ENCODE measurements around the gene LAMA2.

The LAMA2 gene

DNA sequence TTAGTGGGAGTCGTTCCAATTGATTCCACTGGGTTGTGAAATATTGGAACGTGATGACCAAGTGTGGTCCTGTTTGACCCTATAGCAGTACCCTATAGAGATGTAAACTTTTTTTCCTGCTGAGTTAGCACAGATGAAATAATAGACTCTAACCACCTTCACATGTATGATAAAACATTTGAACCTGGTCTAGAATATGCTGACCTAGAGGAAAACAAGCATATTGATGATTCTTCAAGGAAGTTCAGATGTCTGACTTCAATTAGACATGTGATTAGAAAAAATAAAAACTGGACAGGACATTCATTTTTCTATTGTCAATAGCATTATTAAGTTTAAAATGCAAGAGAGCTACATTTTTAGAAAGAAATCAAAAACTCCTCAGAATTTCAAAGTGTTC, 424.9 kb downstream of the LAMA2 start:
- no peak for DNase-seq (ENCODE audit: low read depth)

DNA sequence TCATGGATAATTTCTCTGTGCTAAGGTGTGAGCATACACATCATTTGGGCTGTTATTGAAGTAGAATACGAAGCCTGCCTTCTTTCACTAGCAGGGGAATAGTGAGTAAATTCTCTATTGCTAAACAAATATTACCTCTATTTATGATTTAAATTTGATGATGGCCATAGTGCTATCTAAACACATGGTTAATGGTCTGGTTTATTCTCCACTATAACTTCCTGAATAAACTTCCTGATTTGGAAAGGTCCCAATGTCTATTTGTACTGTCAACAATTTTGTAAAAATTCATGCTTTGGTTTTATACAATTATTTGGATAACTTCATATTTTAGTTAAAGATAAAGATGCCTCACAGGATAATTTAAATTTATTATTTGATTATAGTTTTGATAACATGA, 426.2 kb downstream of the LAMA2 start:
- no peak for DNase-seq (ENCODE audit: low read depth)

DNA sequence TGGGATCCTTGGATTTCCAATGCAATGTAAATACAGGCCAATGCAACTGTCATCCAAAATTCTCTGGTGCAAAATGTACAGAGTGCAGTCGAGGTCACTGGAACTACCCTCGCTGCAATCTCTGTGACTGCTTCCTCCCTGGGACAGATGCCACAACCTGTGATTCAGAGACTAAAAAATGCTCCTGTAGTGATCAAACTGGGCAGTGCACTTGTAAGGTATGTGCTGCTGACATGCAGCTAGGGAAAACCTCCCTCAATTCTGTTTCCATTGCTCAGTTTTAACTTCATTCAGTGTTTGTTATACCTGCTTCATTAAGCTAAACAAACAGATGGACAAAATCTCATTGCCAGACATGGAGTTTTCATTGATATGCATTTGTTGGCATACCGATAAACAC, 429.9 kb downstream of the LAMA2 start:
- no peak for DNase-seq (ENCODE audit: low read depth)

DNA sequence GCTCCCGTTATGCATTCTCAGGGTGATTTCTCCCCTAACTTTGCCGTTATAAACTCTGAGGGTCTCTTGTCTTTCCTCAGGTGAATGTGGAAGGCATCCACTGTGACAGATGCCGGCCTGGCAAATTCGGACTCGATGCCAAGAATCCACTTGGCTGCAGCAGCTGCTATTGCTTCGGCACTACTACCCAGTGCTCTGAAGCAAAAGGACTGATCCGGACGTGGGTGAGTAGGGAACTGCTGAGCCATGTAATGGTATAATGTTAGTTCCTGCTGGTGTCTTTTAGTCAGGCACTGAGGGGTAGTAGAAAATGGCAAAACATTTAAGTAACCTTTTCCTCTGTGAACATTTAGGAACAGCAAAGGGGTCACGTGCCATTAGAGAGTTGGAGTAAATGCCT, 431.6 kb downstream of the LAMA2 start:
- no peak for DNase-seq (ENCODE audit: low read depth)

DNA sequence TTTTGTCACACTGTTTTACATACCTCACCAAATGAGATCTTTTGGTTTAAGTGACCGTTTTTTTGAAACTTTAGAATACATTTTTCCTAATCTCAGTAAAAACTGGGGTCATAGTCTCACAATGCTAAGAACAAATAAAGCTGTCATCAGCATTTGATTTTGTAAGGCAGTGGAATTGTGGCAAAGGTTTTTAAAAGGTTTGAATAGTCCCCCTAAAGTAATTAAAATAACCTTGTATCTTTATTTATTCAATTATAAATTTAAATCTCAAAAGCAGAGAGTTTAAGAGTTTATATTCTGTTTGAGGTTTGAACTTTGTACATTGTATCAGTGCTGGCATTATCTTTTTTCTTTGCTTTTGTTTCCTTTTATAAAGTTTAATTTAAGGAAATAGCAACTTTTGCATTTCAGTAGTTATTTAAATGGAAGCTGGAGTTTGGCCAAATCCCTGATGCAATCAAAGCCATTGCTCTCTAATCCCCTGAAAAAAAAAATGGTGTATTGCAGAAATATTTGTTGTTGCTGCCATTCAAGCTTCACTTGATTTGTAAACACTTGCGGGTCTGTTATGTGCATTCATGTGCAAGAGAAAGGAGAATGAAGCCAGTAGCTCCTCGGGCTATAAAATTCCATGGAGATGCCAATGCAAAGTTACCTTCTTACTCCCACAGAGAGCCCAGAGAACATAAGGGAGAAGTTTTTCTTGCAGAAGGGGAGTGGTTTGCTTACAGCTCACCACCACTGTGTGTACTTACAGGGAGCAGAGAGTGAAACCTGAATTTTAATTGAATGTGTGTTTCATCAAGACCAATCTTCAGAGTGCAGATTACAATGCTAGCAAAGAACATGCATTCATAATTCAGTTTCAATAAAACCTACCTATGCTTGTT, 435.2 kb downstream of the LAMA2 start:
- DNase-seq (ENCODE audit: low read depth): no peak

DNA sequence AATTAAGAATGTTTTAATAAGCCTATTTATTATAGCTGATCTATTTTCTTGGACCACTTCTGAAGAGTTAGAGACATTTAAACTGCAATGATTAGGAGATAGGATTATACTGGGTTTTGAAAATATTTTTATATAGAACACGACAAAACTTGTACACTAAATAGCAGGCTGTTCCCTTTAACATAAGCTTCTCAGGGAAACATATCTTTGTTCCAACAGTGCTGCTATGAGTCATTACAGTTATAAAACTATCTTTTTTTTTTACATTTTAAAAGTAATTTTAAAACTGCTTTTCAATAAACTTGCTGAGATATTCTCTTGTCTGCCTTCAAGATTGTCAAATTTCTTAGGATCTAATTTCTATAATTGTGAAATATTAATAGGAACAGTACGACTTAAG, 438.0 kb downstream of the LAMA2 start:
- DNase-seq (ENCODE audit: low read depth): no peak

DNA sequence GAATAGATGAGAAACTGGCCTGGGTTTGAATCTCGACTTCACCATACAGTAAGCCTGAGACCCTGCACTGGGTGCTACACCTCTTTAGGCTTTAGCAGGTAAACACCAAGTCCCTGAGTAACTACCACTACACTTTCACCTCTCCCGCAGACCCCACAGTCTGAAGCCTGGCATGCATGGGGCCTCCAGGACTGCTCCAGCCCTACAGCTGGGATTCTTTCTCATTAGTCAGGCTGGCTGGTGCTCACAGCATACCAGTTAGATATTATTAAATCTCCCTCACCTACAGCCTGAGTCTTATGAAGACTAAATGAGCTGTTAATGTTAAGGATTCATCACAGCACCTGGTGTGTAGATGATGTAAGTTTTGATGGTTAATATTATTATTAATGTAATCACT, 438.4 kb downstream of the LAMA2 start:
- no peak for DNase-seq (ENCODE audit: low read depth)

DNA sequence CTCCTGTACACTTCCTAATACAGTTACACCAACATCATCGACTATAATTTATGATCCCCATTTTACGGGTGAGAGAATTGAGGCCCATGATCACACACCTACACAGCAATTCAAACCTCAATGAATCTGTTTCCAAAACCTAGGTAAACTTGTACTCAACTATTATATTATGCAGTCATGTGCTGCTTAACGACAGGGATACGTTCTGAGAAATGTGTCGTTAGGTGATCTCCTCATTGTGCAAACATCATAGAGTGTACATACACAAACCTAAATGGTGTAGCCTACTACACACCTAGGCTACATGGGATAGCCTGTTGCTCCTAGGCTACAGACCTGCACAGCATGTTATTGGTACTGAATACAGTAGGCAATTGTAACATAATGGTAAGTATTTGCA, 441.4 kb downstream of the LAMA2 start:
- no peak for DNase-seq (ENCODE audit: low read depth)

DNA sequence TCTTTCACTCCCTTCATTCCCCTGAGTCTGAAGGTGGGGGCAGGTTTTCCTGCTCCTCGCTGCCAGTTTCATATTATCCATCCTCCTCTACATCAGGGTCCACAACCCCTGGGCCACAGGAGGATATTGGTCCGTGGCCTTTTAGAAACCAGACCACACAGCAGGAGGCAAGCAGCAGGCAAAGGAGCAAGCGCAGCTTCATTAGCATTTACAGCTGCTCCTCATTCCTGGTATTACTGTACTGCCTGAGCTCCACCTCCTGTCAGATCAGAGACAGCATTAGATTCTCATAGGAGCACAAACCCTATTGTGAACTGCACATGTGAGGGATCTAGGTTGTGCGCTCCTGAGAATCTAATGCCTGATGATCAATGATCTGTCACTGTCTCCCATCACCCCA, 446.7 kb downstream of the LAMA2 start:
- DNase-seq (ENCODE audit: low read depth): no peak

DNA sequence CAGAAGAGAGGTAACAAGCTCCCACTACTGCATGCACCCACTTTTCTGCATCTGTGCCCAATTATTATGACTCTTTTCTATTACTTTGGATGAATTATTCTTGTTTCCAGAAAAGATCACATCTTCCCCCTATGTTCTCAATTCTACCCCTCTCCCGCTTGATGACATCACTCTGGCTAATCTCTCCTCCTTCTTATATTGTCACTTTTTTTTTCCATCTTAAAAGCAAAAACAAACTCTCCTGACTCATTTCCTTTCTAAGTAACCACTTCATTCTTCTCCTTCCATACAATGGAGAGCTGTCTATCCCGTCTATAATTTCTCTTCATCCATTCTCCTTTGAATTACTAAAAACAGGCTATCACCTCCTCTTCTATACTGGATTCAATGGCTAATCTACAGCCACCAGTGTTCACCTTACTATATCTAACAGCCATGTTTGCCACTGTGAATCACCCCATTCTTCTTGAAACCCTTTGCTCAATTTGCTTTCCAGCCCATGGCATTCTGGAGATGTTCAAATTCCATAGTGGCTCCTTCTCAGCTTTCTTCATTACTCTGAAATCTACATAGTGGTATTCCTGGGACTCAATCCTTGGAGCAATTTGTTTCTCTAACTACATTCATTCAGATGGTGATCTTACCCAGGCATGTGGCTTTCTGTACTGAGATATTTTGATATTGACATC, 448.7 kb downstream of the LAMA2 start:
- DNase-seq (ENCODE audit: low read depth): no peak

DNA sequence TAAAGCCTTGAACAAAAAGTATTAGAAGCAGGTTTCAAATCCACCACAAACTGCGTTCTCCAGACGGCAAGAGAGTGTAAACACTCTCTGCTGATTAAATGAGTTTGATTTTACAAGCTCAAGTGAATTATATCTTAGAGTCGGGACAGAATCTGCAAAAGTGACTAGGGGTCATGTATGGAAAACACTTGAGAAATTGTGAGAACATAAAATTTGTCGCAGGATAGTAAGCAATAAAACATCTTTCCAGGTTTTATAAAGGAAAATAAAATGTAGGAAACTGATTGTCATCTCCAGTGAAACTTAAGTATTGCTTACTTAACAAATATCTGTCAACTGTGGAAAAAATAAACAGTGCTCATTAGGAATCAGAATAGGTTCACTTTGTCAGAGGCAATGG, 452.9 kb downstream of the LAMA2 start:
- no peak for DNase-seq (ENCODE audit: low read depth)

DNA sequence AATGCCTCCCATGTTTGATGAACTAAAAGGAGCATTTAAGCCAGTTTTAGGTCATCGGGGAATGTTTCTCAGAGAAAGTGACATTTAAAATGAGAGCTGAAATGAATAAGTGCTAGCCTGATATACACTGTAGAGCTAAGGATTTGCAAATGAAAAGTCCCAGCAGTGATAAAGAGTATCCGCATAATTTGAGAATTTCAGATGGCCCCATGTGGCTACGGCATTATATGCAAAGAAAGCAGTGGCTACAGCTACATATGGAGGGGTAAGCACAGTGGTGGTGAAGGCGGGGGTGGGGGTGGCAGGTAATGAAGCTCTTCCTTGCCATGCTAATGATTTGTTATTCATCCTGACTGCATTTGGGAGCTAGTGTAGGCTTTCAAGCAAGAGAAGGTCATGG, 455.7 kb downstream of the LAMA2 start:
- no peak for DNase-seq (ENCODE audit: low read depth)

DNA sequence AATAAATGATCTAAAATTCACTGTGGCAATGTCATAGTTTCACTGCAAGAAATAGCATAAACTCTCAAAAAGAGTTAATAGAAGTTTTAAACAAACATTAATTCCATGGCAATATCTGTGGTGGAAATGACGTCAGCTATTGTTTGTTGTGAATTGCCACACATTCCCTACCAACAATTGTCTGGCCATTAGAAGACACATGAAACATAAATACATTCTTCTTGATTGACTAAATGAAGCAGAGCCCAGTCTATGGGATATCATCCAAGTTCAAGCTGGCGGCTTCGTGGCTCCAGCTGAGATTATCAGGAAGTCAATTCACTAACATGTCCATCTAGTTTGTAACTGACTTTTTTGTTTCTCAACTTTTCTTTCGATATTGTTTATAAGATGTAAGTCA, 458.0 kb downstream of the LAMA2 start:
- DNase-seq (ENCODE audit: low read depth): no peak

DNA sequence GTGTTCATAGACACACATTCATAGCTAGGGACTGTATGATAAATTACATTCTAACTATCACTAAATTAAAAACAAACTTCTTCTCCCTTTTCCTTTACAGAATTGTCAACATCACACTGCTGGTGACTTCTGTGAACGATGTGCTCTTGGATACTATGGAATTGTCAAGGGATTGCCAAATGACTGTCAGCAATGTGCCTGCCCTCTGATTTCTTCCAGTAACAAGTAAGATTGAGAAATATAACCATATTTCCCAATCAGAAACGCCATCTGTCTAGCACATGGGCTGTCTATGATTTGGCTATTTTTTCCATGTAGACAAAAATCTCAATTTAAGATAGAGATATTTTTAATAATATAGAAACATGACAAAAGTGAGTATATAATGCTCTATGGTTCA, 459.3 kb downstream of the LAMA2 start:
- DNase-seq (ENCODE audit: low read depth): no peak

DNA sequence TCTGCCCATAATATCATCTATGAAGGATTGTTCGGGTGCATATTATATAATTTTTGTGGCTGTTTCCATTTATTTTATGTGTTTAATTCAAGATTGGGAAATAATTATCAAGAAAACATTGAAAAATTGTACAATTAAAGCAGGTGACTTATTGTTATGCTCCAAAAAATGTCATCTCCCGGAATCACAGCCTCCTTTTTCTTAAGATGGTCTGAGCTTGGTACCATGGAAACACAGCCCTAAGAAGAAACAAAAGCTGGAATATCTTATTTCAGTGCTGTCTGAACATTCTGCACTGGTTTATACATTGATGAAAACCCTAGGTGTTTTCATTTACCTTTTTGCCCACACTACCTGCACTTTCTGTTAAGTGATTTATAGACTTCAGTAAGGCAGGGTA, 459.9 kb downstream of the LAMA2 start:
- DNase-seq (ENCODE audit: low read depth): no peak

DNA sequence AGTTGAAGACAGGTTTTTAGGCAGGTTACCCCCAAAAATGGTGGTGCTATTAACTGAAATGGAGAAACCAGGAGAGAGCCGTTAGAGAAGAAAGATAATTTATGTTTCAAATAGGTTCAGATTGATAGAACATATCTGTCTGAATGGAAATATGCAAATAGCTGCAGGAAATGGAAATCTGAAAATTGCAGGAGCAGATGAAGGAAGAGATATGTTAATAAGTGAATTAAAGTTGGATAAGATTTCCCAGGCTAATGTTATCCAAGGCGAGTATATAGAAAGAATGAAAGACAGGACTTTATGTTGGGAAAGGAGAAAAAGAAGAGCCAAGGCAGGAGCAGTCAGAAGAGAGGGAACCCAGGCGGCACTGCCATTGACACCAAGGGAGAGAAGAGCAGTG, 461.4 kb downstream of the LAMA2 start:
- no peak for DNase-seq (ENCODE audit: low read depth)

DNA sequence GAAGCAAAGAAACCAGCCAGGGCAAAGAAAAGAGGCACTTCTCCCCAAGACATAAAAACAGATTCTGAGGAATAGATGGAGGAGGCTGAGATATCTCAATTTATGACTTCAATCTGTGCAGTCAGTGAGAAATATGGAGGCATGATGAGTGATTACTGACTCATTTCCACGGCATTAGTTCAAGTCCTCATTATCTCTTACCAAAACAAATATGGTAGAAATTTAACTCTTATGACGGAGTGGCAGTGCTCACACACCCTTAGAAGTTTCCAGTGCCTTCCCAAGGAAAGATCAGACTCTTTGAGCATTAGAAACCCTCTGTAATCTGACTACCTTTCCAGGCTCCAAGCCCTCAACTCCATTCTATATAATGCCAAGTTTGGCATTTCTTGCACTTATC, 463.0 kb downstream of the LAMA2 start:
- DNase-seq (ENCODE audit: low read depth): no peak

DNA sequence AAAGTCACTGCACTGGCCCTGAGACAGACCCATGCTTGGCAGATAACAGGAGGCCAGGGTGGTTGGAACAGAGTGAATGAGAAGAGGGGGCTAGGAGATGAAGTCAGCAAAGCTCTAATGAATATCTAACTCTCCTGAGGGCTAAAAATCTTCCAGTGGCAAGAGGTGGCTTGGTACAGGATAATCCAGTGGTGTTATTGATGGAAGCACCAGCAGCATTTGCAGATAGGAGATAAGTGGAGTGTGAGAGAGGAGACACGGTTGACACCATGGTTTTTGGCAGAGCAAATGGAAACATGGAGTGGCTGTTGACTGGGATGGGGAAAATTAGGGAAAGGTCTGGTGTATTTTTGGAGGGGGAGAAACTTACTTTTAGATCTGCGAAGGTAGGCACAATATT, 464.0 kb downstream of the LAMA2 start:
- DNase-seq (ENCODE audit: low read depth): no peak

DNA sequence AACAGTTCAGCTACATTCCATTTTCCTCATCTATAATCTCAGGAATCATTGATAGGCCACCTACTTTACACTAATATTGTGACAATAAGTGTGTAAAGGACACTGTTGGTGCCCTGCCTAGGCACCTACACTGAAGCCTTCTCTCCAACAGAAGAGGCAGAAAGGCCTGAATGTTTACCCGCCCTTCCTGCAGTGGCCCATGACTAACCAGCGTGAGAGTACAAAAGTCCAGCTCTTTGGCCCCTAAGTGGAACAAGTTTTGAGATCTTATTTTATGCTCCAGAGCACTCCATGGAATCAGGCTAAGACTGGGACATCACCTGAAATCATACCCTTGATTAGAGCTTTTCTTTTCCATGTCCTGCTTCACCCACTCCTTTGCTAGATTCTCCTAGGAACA, 467.3 kb downstream of the LAMA2 start:
- no peak for DNase-seq (ENCODE audit: low read depth)

DNA sequence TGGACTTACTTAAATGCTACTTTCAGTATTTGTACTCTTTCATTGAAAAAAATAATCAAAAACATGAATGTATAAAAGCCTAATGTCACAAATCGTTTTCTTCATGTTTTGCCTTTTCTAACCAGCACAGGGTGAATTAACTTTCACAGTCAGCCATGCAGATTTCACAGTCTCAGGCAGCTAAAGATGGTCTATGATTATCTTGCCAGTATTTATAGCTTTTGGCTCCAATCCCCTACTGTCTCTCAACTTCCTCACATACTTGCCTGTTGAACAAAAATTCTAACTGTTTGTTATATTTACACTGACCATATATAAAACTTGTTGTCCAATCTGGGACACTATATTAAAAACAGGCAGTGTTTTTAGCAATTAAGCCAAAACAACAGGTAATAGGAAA, 468.9 kb downstream of the LAMA2 start:
- DNase-seq (ENCODE audit: low read depth): no peak

DNA sequence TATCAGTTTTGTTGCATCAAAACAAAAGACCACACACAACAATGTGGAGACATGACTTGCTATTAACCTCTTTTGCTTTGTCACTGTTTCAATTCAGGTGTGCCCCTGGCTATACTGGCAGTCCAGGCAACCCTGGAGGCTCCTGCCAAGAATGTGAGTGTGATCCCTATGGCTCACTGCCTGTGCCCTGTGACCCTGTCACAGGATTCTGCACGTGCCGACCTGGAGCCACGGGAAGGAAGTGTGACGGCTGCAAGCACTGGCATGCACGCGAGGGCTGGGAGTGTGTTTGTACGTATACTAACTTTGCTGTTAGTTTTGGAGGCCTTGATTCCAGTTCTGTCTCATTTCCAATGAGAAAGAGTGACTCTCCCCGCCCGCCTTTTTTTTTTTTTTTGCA, 470.1 kb downstream of the LAMA2 start:
- DNase-seq (ENCODE audit: low read depth): no peak

DNA sequence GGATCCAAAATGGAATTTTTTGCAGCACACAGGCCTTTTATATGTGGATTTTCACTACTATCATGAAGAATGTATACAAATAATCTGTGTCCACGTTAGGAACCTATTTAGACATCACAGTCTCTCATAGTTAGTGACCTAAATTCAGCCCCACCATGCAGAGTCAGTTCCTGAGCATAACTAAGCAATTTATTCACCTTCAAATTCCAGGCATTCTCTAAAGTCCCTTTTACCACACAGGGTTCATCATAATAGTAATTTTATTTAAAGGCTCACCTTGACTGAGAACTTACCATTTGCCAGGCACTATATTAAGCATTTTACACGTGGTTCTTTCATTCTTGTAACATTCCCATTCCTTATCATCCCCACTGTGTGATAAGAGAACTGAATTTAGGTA, 473.2 kb downstream of the LAMA2 start:
- no peak for DNase-seq (ENCODE audit: low read depth)

DNA sequence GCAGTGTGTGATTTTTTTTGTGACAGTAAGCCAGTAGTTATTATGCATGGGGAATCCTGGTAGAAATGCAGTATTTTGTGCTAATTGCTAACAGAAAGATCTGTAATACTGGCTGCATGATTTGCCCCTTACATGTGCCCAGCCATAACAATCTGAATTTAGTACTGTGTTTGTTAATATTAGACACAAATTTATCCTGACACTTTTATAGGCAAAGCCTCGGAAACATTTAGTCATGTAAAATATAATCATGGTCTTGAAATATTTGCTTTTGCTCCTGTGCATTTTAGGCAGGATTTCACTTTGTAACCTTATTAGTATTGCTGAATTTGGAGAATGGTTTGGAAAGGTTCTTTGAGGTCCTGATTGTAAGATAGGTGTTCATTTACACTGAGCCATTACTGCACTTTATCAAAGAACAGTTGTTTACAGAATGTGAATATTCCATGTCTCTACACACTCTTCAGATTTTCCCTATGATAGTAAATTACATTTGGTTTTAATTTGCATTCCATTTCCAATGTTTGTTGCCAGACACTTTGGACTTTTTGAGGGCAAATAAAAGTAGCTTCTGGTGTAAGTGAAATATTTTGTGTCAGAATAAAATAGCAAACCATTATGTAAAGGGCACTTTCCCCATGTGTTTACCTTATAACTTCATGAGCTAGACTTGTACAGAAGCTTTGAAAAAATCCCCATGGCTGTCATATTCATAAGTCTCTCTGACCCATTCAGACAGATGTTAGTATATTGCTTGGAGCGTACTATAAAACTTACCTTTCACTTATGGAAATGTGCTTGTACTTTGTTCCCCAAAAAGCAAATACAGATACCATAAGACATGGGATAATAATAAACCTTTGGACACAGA, 477.1 kb downstream of the LAMA2 start:
- DNase-seq (ENCODE audit: low read depth): no peak

Data from activated gamma-delta T cell treated with anti-CD3 and anti-CD28 coated beads, Interleukin-2, amount 50 U/mL, for 16 hours (primary cell).